ENCODE data around the gene MLH3.

The MLH3 gene

GRCh38 chr14:74984236-74985027, 66.8 kb downstream of the MLH3 start:
- no peak for DNase-seq (ENCODE audit: low spot score)

- no peak for DNase-seq (ENCODE audit: low spot score)
Measured at GRCh38 chr14:74983343-74983742, 67.9 kb downstream of the MLH3 start.

- DNase-seq (ENCODE audit: low spot score): no peak
Measured at GRCh38 chr14:74982661-74983060, 68.6 kb downstream of the MLH3 start.

GRCh38 chr14:74981833-74982232, 69.4 kb downstream of the MLH3 start:
- no peak for DNase-seq (ENCODE audit: low spot score)

- no peak for DNase-seq (ENCODE audit: low spot score)
Measured at GRCh38 chr14:74981462-74981782, 69.8 kb downstream of the MLH3 start.

GRCh38 chr14:74980731-74981461, 70.4 kb downstream of the MLH3 start:
- no peak for DNase-seq (ENCODE audit: low spot score)

GRCh38 chr14:74980398-74980730, 70.9 kb downstream of the MLH3 start:
- DNase-seq (ENCODE audit: low spot score): no peak

- DNase-seq (ENCODE audit: low spot score): no peak
Measured at GRCh38 chr14:74979442-74980397, 71.5 kb downstream of the MLH3 start.

- DNase-seq (ENCODE audit: low spot score): no peak
Measured at GRCh38 chr14:74979029-74979428, 72.2 kb downstream of the MLH3 start.

- no peak for DNase-seq (ENCODE audit: low spot score)
Measured at GRCh38 chr14:74978416-74978947, 72.8 kb downstream of the MLH3 start.

GRCh38 chr14:74977901-74978385, 73.3 kb downstream of the MLH3 start:
- no peak for DNase-seq (ENCODE audit: low spot score)

- no peak for DNase-seq (ENCODE audit: low spot score)
Measured at GRCh38 chr14:74977164-74977900, 73.9 kb downstream of the MLH3 start.

- DNase-seq (ENCODE audit: low spot score): no peak
Measured at GRCh38 chr14:74976264-74977113, 74.8 kb downstream of the MLH3 start.

GRCh38 chr14:74975059-74975810, 76.0 kb downstream of the MLH3 start:
- no peak for DNase-seq (ENCODE audit: low spot score)

- DNase-seq (ENCODE audit: low spot score): no peak
Measured at GRCh38 chr14:74974364-74975058, 76.8 kb downstream of the MLH3 start.

GRCh38 chr14:74973905-74974363, 77.3 kb downstream of the MLH3 start:
- no peak for DNase-seq (ENCODE audit: low spot score)

GRCh38 chr14:74973003-74973653, 78.1 kb downstream of the MLH3 start:
- no peak for DNase-seq (ENCODE audit: low spot score)

- no peak for DNase-seq (ENCODE audit: low spot score)
Measured at GRCh38 chr14:74968811-74969210, 82.5 kb downstream of the MLH3 start.

Measured in LoVo (cell line).